H1 (cell line): Measurements from ENCODE around the gene MGARP. TPM values are rescaled to one million over a fixed set of nuclear protein-coding genes. Genes with fewer than 3 reads are reported as not detected.

Experiments
- CBX5 ChIP-seq: fragments of 300-800, 300-1000 bp; sonication (generic); IDR thresholded peaks from 2 replicates; pipeline ENCODE4 v1.7.1; 2016; ENCODE audit warnings: antibody characterized with exemption, low read length, low read depth
- NANOG ChIP-seq: IDR thresholded peaks from 2 replicates; pipeline ENCODE4 v1.6.1; 2011; ENCODE audit warnings: low read length, low read depth, mild to moderate bottlenecking, inconsistent platforms; ENCODE audit not compliant: insufficient read depth, poor library complexity, severe bottlenecking
- RAD21 ChIP-seq, 2 experiments: IDR thresholded peaks in 1 of 2; conservative IDR thresholded peaks in 1 of 2; 2 replicates each; pipeline ENCODE4 v1.6.1; 2011; ENCODE audit warnings: low read depth in 2 of 2, low read length in 2 of 2, improper control_type of control experiment in 1 of 2, inconsistent platforms in 1 of 2, mild to moderate bottlenecking in 1 of 2, moderate library complexity in 1 of 2
- polyA plus RNA-seq, 7 experiments: library from polyadenylated mRNA; depleted of rRNA in 3 of 7; stranded (reverse) in 5 of 7; unstranded in 2 of 7; fragments of >200 nt in 5 of 7; fragments of 200-250 nt in 2 of 7; gene quantifications; 1 replicate in 5 of 7; 2 replicates in 1 of 7; 4 replicates in 1 of 7; pipeline versions ENCODE4 v1.2.1 to v1.2.3, GENCODE V29; 2011 to 2013; ENCODE audit warnings: missing spikeins in 2 of 7, mixed read lengths in 2 of 7
- total RNA-seq: library from RNA; stranded (reverse); fragmentation: NEBNext Ultra II Directional; extraction: Animal tissue kit (Norgen Biotek cat#: 25700); gene quantifications from 2 replicates; pipeline ENCODE4 v1.2.1, GENCODE V29; 2021

MGARP gene
- total and polyA plus RNA-seq, 2 of the 8 experiments (the other 6 are each of a cell fraction or from before 2014, with no cell fraction given), result 2.8 to 4.5 TPM

DNA sequence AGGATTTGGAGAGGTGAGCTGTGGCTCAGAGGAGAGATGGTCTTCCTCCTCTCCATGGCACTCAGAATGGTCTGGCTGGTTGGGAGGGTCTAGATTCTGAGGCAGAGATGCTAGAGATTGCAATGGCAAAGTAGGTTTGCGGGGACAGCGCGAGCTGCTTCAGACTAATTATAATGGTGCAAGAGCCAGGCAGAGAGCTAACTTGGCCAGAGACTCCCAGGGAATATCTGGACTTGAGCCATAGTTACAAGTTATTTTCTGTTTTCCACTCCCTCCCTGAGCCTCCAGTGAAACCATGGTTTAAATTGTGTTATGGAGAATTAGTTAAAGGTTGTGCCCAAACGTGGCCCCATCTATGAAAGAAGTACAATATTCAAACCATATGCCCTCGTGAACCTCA lies 58.3 kb downstream of the MGARP start (continued):
- TF ChIP-seq CBX5, result no peak
- no peak for TF ChIP-seq NANOG
- no peak for TF ChIP-seq RAD21 (IDR thresholded peaks at IDR 0.05 in 1 of 2, conservative IDR thresholded peaks at IDR 0.05 in 1 of 2; ENCODE audit: low read depth in 2 of 2, low read length in 2 of 2)
